GM10248 (cell line): ENCODE measurements around the gene TDRD3.

ENCODE experiments used
- CTCF ChIA-PET: fragments of 300-600 bp; sonication (Branson Sonifier 250); formaldehyde crosslinking; extraction: SDS; loops from one replicate; lab custom pipeline; 2021; ENCODE audit warnings: antibody characterized with exemption; lab: Yijun Ruan, JAX
- POLR2A ChIA-PET: fragments of 350-650 bp; sonication (Branson Sonifier 250); formaldehyde crosslinking; extraction: SDS; loops from one replicate; lab custom pipeline; 2020; ENCODE audit warnings: antibody characterized with exemption; lab: Yijun Ruan, JAX
- DNase-seq: peaks from one replicate; pipeline ENCODE4 v3.0.0; 2012; ENCODE audit errors: extremely low spot score
- TF ChIP-seq, protein P1 (sequence below): IDR thresholded peaks from 2 replicates; pipeline ENCODE4 v1.5.1; 2012; ENCODE audit warnings: mild to moderate bottlenecking, low read depth; ENCODE audit errors: extremely low read depth, missing control alignments, control extremely low read depth

The TDRD3 gene

DNA sequence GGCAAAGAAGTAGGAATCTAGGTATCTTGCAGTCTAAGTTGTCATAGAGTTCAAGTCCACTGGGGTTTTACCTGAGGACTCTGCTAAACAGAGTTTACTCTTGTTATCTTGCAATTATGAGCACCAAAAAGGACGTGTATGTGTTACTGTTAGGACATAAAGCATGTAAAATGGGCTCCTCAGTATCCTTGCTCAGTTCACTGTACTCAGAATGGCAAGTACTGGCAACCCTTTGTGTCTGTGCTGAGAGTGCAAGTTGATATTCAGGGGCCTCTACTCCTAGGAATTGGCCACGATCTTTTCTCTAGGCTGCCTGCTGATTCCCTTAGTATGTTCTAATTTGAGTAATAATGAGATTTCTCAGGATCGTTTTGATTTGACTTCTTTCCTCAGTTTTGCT is 13.3 kb downstream of the TDRD3 start:
- POLR2A ChIA-PET: no interaction called here
- CTCF ChIA-PET: no interaction called here
- DNase-seq: no peak
- TF ChIP-seq, protein P1, sequence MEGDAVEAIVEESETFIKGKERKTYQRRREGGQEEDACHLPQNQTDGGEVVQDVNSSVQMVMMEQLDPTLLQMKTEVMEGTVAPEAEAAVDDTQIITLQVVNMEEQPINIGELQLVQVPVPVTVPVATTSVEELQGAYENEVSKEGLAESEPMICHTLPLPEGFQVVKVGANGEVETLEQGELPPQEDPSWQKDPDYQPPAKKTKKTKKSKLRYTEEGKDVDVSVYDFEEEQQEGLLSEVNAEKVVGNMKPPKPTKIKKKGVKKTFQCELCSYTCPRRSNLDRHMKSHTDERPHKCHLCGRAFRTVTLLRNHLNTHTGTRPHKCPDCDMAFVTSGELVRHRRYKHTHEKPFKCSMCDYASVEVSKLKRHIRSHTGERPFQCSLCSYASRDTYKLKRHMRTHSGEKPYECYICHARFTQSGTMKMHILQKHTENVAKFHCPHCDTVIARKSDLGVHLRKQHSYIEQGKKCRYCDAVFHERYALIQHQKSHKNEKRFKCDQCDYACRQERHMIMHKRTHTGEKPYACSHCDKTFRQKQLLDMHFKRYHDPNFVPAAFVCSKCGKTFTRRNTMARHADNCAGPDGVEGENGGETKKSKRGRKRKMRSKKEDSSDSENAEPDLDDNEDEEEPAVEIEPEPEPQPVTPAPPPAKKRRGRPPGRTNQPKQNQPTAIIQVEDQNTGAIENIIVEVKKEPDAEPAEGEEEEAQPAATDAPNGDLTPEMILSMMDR: no peak

DNA sequence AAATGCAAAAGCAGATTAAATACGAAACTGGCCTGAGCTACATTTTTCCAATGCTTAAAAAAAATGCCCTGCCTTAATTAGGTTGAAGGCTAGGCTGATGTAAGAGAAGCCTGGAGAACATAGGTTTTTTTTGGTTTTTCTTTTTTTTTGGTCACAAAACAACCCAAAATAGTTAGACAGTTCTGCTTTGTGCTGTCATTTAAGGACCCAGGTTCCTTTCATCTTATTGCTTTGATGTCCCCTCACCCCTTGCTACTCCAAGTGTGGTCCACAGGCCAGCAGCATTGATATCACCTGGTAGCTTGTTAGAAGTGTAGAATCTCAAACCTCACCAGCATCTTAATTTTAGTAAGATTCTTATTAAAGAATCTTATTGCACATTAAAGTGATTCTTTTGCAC is 14.4 kb downstream of the TDRD3 start:
- ChIA-PET CTCF (interaction anchor here (1.3 kb wide), 1 partner anchor 13 kb away, joined by 3 read pairs; no protein-coding TSS in a partner anchor), POLR2A (no interaction called here)
- DNase-seq: no peak
- TF ChIP-seq, protein P1: no peak

DNA sequence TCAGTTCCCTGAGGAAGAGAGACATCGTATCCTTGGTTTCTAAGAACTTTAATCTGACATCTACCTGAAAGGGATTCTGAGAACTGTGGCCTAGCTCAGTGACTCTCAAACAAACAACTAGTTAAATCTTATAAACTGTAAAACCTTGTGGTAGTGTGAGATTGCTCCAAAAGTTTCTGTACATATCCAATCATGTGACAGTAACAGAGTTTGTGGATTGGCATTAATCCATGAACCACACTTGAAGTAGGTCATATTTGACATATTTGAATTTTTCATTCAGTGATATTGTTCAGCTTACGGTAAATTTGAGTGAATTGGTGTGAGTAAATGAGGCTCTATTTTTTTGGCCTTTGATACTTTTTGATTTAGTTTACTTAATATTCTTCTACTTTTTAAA is 15.0 kb downstream of the TDRD3 start:
- TF ChIP-seq, protein P1: no peak
- CTCF ChIA-PET: interaction anchor here (1.3 kb wide), 1 partner anchor 14 kb away, joined by 3 read pairs; no protein-coding TSS in a partner anchor
- no peak for DNase-seq
- POLR2A ChIA-PET: no interaction called here

DNA sequence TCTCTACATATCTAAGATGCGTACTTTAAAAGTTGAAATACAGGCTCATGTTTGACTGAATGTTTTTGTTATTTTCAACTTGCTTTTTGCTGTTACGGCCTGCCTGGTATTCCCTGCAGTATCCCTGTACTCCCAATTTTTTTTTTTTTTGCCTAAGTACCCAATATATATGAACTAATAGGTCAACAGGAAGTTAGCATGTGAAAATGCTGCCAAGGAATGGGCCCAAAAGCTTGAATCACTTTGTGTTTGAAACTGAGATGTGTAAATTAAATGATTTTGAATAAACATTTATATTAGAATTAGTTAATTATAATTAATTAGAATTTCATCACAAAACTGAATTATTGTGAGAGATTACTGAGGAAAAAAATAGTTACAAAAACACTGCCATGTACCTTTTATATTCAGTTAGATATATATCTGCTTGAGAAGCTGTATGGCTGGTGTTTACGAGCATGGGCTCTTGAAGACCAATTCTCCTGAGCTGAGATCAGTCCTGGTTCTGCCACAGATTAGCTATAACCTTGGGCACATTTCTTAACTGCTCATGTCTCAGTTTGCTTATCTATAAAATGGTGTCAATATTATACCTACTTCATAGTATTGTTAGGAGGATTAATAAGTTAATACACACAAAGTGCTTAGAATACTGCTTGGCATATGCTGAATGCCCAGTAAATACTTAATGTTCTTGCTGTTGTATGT is 16.0 kb downstream of the TDRD3 start:
- ChIA-PET CTCF (interaction anchor here (1.3 kb wide), 1 partner anchor 15 kb away, joined by 3 read pairs; no protein-coding TSS in a partner anchor), POLR2A (no interaction called here)
- DNase-seq: no peak
- TF ChIP-seq, protein P1: no peak

DNA sequence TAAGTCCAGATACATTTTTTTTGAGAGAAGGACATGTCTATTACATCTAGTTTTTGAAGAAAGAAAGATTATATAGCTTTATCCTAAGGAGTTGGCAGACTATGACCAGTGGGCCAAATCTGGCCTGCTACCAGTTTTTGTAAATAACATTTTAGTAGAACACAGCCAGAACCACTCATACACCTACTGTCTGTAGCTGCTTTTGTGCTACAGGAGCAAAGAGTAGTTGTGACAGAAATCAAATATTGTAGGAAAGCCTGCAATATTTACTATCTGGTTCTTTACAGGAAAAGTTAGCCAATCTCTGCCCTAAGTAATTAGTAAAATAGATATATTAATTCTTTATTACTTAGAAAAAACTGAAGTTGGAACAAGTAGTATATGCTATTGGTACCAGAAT is 17.2 kb downstream of the TDRD3 start:
- CTCF ChIA-PET: no interaction called here
- POLR2A ChIA-PET: no interaction called here
- DNase-seq: no peak
- TF ChIP-seq, protein P1: no peak

DNA sequence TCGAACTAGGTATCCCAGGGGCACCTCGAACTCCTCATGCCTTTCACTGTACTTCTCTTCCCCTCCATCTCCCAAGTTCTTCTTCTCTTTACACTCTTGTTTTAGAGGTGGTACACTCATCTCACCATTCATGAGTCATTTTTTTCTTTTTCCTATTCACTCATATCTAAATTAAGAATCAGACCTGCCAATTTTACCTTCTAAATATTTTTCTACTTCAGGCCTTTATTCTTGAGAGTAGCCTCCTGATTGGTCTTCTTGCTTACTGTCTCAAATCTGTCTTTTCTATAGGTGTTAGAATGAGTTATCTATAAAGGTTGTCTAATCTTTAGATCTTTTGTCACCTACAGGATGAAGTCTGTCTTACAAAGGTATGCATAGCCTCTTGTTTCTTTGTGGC is 20.7 kb downstream of the TDRD3 start:
- ChIA-PET POLR2A (no interaction called here), CTCF (interaction anchor here (1.2 kb wide), 1 partner anchor 8 kb away, joined by 3 read pairs; no protein-coding TSS in a partner anchor)
- TF ChIP-seq, protein P1: no peak
- DNase-seq: no peak
